Middle frontal gyrus (tissue), 1 donor: ENCODE data around the gene FCGR1A.
"Not testable (repeated sequence)": the region's sequence is repeated elsewhere in the genome, so short reads cannot be mapped to it uniquely, and the experiment has no call there.

Source experiments
- DNase-seq: peaks from one replicate; pipeline ENCODE4 v3.0.0-alpha.2; 2015; ENCODE audit warnings: low spot score; ENCODE audit errors: extremely low spot score

The FCGR1A gene

GRCh38 chr1:149832316-149833126 is 50.0 kb downstream of the FCGR1A start:
- DNase-seq, result not testable (repeated sequence)

DNA sequence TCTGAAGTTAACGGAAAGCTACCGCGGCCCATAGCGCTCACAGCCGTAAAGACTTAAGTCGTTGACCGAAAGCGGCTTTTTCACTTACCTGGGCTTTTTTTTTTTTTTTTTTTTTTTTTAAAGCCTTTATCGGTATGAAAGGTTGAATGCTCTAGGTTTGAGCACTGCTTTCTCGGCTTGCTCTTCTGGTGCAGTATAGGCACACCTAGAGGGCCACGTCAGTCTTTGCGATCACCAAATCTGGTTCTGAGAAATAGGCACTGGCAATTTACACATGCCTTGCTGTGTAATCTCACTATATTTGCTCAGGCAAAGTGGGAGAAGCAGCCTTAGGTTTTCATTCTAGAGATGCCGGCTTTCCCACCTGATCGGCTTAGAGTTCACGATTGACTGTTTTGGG is 50.6 kb downstream of the FCGR1A start:
- not testable (repeated sequence) for DNase-seq

- DNase-seq, result not testable (repeated sequence)
These were observed 58.7 kb downstream of the FCGR1A start for GRCh38 chr1:149841149-149841548.
